ENCODE measurements around the gene CHCHD6.

CHCHD6 gene

DNA sequence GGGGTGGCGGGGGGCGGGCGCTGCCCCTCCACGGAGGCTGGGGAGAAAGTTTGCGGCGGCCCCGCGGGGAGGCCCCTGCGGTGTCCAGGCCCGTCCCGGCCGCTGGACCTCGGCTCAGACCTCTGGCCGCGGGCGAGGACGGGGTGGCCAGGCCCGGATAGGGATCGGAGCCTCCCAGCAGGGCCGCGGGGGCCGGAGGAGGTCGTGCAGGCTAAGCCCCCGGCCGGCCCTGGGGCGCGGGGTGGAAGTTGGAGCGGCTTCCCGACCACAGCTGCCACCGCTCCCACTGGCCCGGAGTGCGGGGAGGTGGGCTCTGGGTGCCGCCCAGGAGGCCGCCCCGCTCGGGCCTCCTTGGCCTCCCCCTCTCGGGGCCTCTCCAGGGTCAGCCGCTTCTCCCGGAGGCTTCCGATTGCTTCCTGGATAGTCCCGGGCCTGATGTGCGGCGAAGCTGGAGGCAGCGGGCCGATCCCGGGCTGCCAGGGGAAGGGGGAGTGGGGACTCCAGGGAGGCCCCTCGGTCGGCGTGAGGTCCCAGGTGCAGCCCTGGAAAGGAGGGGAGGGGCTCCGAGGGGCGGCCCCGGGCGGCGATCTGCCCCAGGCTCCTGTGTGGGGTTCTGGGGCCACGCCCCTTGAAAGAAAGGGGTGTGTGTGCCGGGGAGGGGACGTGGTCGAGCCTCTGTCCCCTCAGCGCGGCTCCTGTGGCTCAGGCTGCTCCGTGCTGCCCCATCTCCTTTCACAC is 279.8 kb downstream of the CHCHD6 start:
- peak; percentile 68 for DNase-seq

DNA sequence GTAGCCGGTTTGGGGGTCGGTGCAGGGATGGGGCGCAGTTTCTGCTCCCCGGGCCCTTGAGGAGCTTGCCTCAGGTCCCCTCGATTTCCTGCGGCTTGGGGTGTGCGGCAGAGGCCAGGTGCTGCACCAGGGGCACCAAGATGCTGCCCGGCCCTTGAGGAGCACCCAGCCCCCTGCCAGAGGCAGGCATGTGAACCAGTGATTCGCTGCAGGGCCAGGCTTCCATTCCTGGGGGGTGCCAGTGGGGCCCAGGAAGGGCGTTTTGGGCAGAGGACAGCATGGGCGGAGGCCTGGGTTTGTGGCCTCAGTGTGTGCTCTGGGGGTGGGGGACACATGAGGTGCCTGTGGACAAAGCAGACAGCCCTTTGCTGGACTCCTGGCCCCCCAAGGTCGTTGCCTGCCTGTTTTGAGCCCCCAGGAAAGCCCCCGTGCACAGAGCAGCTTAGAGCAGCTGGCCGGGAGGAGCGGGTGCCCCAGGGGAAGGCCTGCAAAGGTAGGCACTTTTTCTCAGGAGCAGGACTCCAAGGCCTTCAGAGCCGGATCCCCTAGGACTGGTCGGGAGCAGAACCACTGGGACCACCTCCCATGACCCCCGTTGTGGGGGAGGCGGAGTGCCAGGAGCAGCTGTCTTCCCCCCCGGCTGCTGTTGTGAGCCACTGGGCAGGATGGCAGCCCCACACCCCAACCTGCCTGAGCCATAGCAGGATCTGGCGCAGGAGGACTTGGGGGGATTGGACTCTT is 280.5 kb downstream of the CHCHD6 start:
- no peak for DNase-seq

DNA sequence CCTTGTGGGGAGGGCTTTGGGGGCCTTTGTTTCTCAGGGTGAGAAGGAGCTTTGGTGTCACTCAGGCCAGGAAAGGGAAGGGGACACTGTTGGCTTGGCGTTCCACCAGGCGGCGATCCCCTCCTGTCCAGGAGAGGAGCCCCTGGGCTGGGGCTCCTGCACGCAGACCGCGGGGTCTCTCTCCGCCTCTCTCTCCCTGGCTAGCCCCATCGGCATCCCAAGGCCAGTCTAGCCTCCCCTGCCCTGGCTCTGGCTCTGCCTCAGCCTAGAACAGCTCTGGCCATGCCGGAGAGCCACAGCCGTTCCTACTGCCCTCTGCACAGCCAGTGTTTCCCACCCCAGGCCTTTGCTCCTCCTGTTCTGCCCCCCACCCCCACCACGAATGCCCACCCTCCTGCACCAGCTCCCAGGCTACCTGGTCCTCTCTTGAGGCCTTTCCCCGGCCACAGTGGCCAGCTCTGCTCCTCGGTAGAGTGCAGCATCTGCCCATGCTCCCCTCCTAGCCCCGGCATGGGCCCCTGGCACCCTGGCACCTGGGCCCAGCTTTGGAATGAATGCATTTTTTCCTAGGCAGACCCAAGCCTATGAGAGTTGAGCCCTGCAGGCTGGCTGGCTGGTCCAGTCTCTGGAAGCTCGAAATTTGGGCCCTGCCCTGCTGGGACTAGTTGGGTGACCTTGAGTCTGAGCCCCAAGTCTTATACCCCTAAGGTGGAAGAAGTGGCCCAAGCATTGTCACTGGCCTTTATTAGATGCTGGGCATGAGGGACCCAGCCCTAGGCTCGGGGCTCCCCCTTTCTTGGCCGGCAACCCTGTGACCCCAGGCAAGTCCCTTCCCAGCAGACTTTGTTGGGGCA is 281.3 kb downstream of the CHCHD6 start:
- no peak for DNase-seq

DNA sequence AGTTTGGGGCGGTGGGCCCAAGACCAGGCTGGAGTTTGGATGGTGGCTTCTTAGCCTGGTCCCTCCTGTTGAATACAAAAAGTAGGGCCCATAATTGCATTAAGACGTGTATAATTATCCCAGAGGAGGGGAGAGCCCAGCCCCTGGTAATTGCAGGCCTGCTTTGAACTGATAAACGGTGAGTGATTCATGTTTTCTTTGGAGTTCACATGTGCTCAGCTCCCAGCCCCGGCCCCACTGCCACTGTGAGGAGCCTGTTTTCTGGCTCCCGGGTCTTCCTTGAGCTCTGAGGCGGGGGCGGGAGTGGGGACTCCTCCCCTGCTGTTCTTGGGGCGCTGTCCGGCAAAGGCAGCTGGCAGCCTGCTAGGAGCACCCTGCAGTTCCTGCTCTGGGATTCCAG is 282.0 kb downstream of the CHCHD6 start:
- peak; percentile 80 for DNase-seq

DNA sequence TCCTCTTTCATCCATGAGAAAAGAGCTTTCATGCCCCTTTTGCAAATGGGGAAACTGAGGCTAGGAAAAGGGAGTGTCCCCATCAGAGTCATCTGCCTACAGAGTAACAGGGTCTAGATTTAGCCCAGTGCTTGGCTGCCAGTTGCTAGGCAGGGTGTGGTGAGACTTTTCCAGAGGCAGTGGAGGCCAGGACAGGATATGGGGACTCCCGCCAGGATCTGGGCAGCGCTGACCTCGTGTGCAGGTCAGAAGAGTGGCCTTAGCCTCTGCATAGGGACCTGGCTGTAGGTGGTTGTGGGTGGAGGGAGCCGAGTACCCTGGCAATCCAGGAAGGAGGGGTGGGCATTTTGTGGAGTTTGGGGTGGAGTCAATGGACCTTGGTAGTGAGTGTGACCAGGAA is 283.1 kb downstream of the CHCHD6 start:
- no peak for DNase-seq

DNA sequence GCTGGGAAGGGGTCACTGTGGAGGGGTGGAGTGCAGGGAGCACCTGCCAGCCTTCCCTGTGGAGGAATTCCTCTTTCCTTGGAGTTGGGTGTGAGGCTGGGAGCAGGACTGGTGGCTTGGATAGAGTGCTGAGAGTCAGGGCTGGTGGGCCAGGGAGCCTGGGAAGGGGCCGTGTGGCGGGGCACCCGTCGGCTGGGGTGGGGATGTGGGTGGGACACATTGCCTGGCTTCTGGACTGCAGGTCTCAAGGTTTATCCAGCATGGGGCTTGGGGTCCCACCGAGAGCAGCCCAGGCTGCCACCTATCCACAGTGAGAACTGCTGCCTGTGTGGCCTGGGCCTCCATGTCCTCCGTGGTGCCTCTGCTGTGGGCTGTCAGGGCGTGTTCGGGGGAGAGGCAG is 283.6 kb downstream of the CHCHD6 start:
- no peak for DNase-seq

DNA sequence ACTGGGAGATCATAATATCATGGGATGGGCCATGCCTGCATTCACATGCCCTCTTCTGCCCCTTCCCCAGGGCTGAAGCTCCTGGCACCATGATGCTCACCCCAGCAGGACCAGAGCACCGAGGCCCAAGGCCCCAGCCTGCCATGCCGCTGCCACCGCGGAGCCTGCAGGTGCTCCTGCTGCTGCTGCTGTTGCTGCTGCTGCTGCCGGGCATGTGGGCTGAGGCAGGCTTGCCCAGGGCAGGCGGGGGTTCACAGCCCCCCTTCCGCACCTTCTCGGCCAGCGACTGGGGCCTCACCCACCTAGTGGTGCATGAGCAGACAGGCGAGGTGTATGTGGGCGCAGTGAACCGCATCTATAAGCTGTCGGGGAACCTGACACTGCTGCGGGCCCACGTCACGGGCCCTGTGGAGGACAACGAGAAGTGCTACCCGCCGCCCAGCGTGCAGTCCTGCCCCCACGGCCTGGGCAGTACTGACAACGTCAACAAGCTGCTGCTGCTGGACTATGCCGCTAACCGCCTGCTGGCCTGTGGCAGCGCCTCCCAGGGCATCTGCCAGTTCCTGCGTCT is 284.5 kb downstream of the CHCHD6 start:
- no peak for DNase-seq

DNA sequence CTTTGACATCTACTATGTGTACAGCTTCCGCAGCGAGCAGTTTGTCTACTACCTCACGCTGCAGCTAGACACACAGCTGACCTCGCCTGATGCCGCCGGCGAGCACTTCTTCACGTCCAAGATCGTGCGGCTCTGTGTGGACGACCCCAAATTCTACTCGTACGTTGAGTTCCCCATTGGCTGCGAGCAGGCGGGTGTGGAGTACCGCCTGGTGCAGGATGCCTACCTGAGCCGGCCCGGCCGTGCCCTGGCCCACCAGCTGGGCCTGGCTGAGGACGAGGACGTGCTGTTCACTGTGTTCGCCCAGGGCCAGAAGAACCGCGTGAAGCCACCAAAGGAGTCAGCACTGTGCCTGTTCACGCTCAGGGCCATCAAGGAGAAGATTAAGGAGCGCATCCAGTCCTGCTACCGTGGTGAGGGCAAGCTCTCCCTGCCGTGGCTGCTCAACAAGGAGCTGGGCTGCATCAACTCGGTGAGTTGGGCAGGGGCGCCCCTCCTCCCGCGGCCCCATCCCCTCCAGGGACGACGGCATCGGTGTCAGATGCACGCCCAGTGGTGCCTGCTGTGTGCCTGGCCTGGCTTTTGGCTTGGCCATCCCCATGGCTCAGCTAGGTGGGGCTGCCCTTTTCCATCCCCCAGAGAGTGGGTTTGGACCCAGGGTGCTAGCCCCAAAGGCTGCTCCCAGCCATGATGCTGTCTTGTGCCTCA is 285.4 kb downstream of the CHCHD6 start:
- no peak for DNase-seq

DNA sequence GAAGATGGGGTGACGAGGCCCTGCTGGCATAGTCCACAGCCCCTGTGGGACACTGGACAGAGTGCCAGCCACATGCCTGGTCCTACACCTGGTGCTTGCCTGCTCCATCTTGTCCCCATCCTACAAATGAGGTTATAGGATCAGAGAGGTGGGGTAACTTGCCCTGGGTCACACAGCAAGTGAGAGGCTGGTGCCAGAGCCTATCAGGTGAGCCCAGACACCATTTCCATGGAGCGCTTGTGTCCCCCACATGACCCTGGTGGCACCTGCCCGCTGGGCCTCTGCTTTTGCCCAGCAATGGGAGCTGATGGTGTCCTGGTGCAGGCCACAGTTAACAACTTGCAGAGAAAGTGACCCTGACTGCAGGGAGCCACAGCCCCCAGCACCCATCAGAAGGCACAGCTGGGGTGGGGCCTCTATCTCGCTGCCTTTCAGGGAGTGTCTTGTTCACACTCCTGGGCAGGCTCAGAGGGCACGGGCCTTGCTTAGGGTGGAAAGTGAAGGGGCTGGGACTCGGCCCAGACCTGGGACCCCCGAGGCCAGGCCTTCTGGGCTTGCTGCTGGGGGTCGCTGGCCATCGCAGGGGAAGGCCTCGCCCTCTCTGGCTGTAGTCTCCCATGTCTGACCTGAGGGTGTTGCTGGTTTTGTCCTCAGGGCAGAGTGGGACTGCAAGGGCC is 286.1 kb downstream of the CHCHD6 start:
- DNase-seq: no peak

DNA sequence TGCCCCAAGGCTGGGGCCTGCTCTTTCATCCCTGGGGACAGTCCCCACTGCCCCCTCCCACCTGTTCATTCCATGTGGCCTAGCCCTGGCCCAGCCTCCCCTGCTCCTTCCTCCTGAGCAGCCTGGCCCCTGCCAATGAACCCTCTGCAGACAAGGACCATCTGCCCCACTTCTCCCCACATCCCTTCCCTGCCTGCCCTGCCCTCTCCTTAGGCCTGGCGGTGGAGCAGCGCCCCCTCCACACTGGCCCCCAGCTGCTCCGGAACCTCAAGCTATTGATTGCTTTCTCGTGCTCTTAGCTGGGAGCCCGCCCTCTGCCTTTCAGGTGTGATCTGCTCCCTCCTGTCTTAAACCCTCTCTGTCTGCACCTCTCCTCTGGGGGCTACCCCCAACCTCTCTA is 286.9 kb downstream of the CHCHD6 start:
- DNase-seq: no peak

DNA sequence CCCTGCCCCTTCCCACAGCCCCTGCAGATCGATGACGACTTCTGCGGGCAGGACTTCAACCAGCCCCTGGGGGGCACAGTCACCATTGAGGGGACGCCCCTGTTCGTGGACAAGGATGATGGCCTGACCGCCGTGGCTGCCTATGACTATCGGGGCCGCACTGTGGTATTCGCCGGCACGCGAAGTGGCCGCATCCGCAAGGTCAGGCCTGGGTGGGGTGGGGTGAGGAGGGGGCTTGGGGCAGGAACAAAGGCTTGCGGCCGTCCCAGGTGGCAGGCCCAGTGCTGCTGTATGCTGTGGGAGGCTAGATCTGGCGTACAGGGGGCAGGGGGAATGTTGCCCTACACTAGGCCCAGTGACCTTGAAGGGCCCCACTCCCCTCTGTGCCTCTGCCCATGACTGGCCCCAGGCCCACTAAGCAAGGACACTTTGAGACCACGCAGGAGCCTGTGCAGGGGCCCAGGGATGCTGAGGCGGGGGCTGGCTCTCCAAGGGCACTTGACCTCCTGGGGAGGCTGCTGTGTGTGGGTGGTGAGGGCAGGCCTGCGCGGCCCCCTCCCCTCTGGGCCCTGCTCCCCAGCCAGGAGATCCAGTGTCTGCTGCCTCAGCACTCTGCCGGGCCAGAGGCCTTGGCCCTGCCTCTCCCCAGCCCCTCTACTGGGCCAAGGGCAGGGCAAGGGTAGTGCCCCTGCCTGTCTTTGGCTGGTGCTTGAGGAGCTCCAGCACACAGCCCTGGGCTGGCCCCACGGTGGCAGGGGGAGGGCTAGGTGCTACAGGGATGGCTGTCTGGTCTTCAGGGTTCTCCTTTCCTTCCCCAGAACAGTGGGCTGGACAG is 287.5 kb downstream of the CHCHD6 start:
- DNase-seq: no peak

DNA sequence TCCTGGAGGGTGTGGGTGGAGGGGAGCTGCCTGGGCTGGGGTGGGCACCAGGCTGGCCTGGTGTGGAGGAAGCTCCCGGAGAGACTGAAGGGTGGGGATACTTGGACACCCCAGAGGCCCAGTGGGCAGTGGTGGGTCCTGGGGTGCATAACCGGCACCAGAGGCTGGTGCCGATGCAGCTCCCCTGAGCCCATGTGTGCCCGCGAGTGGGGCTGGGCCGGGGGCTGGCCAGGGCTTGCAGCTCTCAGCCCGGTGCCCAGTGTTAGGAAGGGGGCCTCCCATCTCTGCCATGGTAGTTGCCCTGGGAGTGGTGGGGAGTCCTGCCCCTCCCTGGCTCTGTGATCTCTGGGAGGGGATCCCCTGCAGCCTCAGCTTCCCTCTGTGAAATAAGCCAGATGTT is 288.2 kb downstream of the CHCHD6 start:
- DNase-seq: no peak

DNA sequence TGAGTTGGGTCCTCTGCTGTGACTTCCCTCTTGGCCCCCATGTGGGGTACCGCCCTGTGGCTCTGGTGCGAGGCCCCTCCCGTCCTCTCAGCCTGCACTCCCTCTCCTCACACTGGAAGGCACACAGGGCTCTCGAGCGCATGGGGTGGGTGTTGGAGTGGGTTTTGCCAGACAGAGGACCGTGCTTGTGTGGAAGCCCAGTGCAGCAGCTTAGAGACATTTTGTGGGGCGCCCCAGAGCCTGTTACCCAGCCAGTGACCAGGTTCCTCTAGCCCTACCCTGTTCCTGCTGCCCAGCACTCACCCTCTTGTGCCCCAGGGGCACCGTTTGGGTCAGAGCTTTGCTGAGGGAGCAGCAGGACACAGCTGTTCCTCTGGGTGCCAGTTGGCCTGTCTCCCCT is 288.7 kb downstream of the CHCHD6 start:
- no peak for DNase-seq

DNA sequence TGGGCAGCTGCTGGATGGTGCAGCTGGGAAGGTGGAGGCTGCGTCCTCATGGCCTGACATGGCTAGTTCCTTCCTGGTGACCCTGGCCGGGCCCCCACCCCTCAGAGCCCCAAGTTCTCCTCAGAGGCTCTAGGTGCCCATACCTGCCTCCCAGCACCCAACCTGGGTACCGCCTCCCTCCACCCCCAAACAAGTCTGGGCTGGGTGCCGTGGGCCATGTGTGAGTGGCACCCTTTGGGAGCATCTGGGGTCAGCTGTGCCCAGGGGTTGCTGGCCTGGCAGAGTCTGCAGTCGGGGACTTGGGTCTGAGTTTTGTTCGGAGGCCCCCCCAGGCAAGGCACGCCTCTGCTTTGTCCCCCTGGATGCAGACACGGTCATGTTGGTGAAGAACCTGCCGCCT is 289.4 kb downstream of the CHCHD6 start:
- DNase-seq: no peak

DNA sequence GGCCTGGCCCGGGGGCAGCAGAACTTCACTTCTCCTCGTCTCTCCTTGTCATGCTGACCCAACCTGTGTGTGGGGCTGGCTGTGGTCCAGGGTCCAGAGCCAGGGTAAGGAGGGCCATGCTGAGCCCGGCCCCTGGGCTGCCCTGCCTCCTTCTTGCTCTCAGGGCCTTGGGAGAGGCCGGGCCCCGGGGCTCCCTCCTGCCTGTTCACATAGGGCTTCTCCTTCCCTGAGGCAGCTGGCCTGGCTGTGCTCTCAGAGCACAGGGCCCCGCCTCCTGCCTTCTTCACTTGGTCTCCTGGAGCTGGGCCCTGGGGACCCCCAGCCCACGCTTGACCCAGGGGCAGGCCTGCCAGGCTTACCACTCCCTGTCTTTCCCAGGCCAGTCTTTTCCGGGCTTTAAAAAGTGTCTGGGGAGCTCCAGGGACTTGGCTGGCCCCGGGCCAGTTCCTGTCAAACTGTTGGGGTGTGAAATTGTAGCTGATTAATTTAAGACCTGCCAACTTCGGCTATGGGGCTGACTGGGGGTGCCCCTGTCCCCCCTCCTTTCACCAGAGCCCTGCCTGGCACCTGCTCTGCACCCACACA is 290.7 kb downstream of the CHCHD6 start:
- DNase-seq: no peak

DNA sequence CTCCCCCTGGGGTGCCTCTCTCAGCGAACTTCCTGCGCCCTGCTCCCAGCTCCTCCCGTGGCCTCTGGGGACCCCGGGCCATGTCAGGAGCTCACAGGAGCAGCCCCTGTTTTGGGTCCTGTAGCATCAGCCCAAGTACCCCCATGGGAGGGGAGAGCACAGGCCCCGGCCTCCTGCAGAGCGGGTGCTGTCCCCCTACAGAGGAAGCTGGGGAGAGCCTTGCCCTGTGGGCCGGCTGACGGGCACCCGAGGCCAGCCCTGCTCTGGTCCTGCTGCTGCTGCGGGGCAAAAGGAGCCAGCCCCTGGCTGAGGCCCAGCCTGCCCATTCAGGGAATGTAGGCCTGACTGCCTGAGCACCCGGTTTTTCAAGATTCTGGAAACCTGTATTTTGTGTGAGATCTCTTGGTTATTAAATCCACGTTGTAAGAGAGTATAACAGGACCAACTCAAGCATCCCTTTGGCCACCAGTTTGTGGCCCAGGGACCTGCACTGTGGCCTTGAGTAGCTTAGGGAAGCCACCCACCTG is 291.3 kb downstream of the CHCHD6 start:
- DNase-seq: no peak

DNA sequence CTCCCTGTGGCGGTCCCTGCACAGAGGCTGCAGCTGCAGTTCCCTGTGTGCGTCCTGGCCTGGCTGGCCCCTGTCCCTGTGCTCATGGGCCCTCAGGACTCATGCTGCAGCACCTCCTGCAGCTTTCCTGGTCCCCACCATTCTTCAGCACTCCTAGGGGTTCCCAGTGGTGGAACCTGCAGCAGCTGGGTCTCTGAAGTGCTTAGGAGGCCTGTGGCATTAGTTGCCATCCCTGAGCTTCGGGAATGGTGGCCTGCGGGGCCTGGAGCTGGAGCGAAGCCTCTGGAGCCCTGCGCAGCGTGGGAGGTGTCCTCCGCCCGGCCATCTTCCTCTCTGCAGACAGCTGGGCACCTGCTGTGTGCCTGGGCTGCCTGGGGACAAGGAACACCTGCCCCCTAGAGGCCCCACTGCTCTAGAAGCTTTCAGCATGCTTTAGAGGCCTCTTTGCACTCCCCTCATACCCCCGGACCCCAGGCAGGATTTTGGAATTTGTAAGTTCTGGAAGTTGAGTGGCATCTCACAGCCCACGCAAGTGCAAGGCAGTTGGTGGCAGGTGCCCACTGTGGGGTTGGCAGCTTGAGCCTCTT is 292.0 kb downstream of the CHCHD6 start:
- no peak for DNase-seq

DNA sequence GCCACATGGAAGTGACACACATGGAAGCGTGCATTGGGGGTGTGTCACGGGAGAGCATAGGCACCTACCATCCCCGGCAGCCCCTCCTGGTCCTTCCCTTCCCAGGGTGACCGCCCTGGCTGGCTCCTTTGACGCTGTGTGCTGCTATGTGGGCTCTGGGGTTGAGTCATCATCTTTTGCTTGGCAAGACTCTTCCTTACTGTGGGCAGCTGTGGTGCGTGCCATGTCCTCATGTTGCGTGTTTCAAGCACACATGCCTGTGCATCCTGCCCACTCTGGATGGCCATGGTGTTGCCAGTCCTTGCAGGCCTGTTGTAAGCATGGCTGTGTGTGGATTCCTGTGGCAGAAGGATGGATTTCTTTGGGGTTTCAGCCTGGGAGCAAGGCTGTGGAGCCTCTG is 292.9 kb downstream of the CHCHD6 start:
- no peak for DNase-seq

DNA sequence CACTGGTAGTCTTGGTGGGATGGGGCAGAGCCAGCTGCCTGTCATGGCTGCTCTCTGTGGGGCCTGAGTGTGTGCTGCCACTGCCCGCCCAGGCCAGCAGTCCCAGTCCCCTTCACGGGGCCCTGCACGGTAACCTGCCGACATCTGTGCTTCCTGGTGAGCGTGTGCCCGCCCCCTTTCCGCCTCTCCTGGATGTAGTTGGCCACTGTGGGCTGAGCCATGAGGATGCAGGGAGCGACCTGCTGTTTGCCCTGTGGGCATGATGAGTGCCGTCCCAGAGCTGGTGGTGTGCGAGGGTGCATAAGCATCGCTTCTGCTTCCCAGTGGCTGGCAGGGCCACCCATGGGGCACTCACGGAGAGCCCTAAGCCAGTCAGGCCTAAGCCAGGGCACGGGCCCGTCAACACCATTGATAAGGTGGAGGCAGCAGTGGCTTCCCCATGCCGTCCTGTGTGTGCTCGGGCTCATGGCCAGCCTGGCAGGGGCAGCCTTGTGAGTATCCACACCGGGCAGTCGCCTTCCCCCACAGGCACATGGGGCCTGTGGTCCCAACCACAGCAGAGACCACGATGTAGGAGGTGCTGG is 293.5 kb downstream of the CHCHD6 start:
- no peak for DNase-seq

DNA sequence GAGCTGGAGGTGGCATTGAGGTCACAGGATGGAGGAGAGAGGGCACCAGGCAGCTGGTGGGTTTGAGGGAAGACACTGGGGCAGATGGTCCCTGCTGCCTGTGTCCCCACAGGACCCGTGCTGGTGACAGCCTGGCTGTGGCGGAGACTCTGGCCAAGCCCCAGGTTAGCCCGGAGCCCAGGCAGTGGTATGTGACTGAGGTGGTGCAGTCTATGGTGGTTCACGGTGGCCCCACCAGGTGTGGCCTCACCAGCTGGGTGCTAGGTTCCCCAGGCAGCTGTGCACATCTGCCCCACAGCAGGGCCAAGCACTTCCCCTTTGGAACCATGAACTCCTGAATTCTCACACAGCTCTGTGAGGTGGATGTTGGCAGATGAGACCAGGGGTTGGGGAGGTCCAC is 294.3 kb downstream of the CHCHD6 start:
- no peak for DNase-seq
